A673 (cell line): ENCODE results near the gene ATP6V1A. TPM values are rescaled to one million over a fixed set of nuclear protein-coding genes. Genes with fewer than 3 reads are reported as not detected.
A peak's percentile ranks its signal among the peaks of the same experiment; 100 is the strongest.

Source experiments
- BruUV-seq: library from RNA; stranded (reverse); fragments of 400-500 nt; replicated peaks from 2 replicates; lab custom pipeline; 2021; lab: Mats Ljungman, UMichigan
- CTCF ChIA-PET: fragments of 300-600 bp; sonication (Branson Sonifier 250); formaldehyde crosslinking; loops from one replicate; lab custom pipeline; 2022; ENCODE audit warnings: antibody characterized with exemption; lab: Charles Lee
- POLR2A ChIA-PET: fragments of 300-600 bp; sonication (Branson Sonifier 250); formaldehyde crosslinking; loops from one replicate; lab custom pipeline; 2022; ENCODE audit warnings: antibody characterized with exemption; ENCODE audit not compliant: low non-redundant PET; lab: Charles Lee
- DNase-seq: peaks from one replicate; pipeline ENCODE4 v3.0.0-alpha.2; 2015; ENCODE audit warnings: low spot score
- H3K27ac ChIP-seq: fragments of 200-600 bp; sonication (generic); 2 replicates; pipeline ENCODE4 v1.5.1; 2016; ENCODE audit warnings: mixed run types, low read depth, mild to moderate bottlenecking, mixed read lengths, antibody characterized with exemption, low read length; ENCODE audit not compliant: poor library complexity, severe bottlenecking
- H3K27me3 ChIP-seq: fragments of 200-600 bp; sonication (generic); replicated peaks from 2 replicates; pipeline ENCODE4 v1.6.1; 2017; ENCODE audit warnings: mixed run types, low read depth, mild to moderate bottlenecking, mixed read lengths, antibody characterized with exemption, low read length; ENCODE audit not compliant: insufficient read depth, poor library complexity
- H3K36me3 ChIP-seq: fragments of 200-600 bp; sonication (generic); 2 replicates; pipeline ENCODE4 v1.6.1; 2016; ENCODE audit warnings: mixed run types, mild to moderate bottlenecking, mixed read lengths, antibody characterized with exemption, low read length; ENCODE audit not compliant: insufficient read depth, poor library complexity, severe bottlenecking
- H3K4me1 ChIP-seq: fragments of 200-600 bp; sonication (generic); 2 replicates; pipeline ENCODE4 v1.6.1; 2017; ENCODE audit warnings: mixed run types, mild to moderate bottlenecking, mixed read lengths, antibody characterized with exemption, low read length; ENCODE audit not compliant: insufficient read depth, poor library complexity, severe bottlenecking
- H3K4me3 ChIP-seq: fragments of 200-600 bp; sonication (generic); 2 replicates; pipeline ENCODE4 v1.5.1; 2016; ENCODE audit warnings: low read depth, mixed run types, mild to moderate bottlenecking, mixed read lengths, low read length; ENCODE audit not compliant: poor library complexity, severe bottlenecking
- H3K9me3 ChIP-seq: fragments of 200-600 bp; sonication (generic); 2 replicates; pipeline ENCODE4 v1.6.1; 2016; ENCODE audit warnings: mixed run types, low read depth, mild to moderate bottlenecking, mixed read lengths, antibody characterized with exemption, low read length; ENCODE audit not compliant: poor library complexity, severe bottlenecking
- EZH2 ChIP-seq: fragments of 200-600 bp; sonication (generic); IDR thresholded peaks from 2 replicates; pipeline ENCODE4 v1.6.1; 2017; ENCODE audit warnings: borderline replicate concordance, low read depth, mild to moderate bottlenecking, mixed read lengths, antibody characterized with exemption, low read length; ENCODE audit not compliant: poor library complexity, severe bottlenecking
- intact Hi-C: fragments of 100-400 bp; cut with micrococcal nuclease; formaldehyde crosslinking; loops from one replicate; pipeline ENCODE4 v1.10.0; 2022; ENCODE audit not compliant: unreplicated experiment
- total RNA-seq: library from RNA; stranded (reverse); gene quantifications from 2 replicates; pipeline ENCODE4 v1.2.3, GENCODE V29; 2021
- TF ChIP-seq, protein P1 (sequence below): fragments of 300-800, 200-600 bp; sonication (generic); conservative IDR thresholded peaks from 2 replicates; pipeline ENCODE4 v1.5.1; 2017; ENCODE audit warnings: low read depth, mild to moderate bottlenecking, antibody characterized with exemption, low read length, moderate library complexity, mixed read lengths

The ATP6V1A gene
- total RNA-seq, 1 experiment from 2014 or later: 69.4 TPM

DNA sequence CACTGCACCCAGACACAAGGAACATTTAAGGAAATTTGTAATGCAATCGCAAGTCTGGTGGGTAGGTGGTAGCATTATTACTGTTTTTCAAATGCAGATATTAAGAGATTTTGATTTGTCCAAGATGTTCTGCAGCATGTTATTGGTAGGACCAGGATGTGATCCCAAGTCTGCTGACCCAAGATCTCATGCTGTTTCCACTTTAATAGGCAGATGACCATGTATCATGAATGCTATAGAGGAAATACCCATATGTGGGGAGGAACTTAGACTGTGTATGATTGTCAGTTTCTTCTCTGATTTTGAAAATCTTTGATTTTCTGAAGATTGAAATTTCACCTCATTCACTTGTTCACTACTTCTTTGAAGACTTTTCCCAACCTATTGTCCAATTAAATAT lies 28.7 kb downstream of the ATP6V1A start:
- ChIA-PET CTCF (no interaction called here), POLR2A (no interaction called here)
- TF ChIP-seq EZH2: no peak
- TF ChIP-seq, protein P1, sequence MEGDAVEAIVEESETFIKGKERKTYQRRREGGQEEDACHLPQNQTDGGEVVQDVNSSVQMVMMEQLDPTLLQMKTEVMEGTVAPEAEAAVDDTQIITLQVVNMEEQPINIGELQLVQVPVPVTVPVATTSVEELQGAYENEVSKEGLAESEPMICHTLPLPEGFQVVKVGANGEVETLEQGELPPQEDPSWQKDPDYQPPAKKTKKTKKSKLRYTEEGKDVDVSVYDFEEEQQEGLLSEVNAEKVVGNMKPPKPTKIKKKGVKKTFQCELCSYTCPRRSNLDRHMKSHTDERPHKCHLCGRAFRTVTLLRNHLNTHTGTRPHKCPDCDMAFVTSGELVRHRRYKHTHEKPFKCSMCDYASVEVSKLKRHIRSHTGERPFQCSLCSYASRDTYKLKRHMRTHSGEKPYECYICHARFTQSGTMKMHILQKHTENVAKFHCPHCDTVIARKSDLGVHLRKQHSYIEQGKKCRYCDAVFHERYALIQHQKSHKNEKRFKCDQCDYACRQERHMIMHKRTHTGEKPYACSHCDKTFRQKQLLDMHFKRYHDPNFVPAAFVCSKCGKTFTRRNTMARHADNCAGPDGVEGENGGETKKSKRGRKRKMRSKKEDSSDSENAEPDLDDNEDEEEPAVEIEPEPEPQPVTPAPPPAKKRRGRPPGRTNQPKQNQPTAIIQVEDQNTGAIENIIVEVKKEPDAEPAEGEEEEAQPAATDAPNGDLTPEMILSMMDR: no peak
- Histone ChIP-seq H3K27me3 (no peaks in the 10 kb centered on the region), H3K36me3 (no peaks in the 10 kb centered on the region), H3K4me3 (no peak overlapping the region), H3K9me3 (no peaks in the 10 kb centered on the region), H3K27ac (no peak overlapping the region), H3K4me1 (peaks cover 8% of the 10 kb centered on the region)
- BruUV-seq: no TSS peak
- no peak for DNase-seq
- intact Hi-C loops: no loop called here

GRCh38 chr3:113776564-113776963 lies 29.7 kb downstream of the ATP6V1A start:
- no peak overlapping the region for H3K4me3 ChIP-seq
- H3K27ac ChIP-seq: no peak overlapping the region
- no peaks in the 10 kb centered on the region for H3K27me3 ChIP-seq
- DNase-seq: no peak
- no TSS peak for BruUV-seq
- CTCF ChIA-PET: no interaction called here
- POLR2A ChIA-PET: no interaction called here
- no peak for TF ChIP-seq EZH2
- TF ChIP-seq, protein P1: no peak
- intact Hi-C loops: no loop called here
- H3K4me1 ChIP-seq: peaks cover 8% of the 10 kb centered on the region
- H3K36me3 ChIP-seq: no peaks in the 10 kb centered on the region
- H3K9me3 ChIP-seq: no peaks in the 10 kb centered on the region

DNA sequence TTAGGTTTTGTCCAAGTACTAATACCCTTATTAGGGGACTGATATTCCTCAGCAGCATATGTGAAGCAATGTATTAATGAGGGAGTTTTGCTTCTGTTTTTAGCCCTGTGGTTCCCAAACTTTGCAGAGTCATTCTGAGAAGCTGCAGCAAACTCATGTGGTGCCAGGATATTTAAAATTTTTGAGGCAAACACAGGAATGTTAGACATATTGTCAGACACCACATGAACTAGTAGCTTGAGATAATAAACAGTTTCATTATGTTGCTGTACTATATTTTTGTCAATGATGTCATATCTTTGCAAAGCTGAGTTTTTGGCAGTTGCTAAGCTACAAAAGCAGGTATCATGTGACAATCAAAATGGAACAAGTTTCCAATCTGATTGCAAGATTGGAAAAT lies 36.6 kb downstream of the ATP6V1A start:
- Histone ChIP-seq H3K27me3 (no peaks in the 10 kb centered on the region), H3K4me3 (peak overlapping the region; percentile 22), H3K9me3 (no peaks in the 10 kb centered on the region), H3K27ac (peak overlapping the region; percentile 90), H3K4me1 (peaks cover 41% of the 10 kb centered on the region), H3K36me3 (no peaks in the 10 kb centered on the region)
- intact Hi-C loops: loop anchor here (5.0 kb wide), 1 partner anchor 36 kb away; the partner anchor contains the start of genes ATP6V1A and NAA50
- no TSS peak for BruUV-seq
- TF ChIP-seq, protein P1: no peak
- TF ChIP-seq EZH2: no peak
- peak; percentile 78 for DNase-seq
- ChIA-PET CTCF (interaction anchor here (0.6 to 1.4 kb wide), 3 partner anchors 37 to 55 kb away, joined by 4 to 6 read pairs (median 5); no protein-coding TSS in a partner anchor), POLR2A (no interaction called here)
